ENCODE results near the gene FNDC10. TPM values are rescaled to one million over a fixed set of nuclear protein-coding genes. Genes with fewer than 3 reads are reported as not detected.
"Not testable (repeated sequence)": the region's sequence is repeated elsewhere in the genome, so short reads cannot be mapped to it uniquely, and the experiment has no call there.

The FNDC10 gene
- total RNA-seq: 0.96 and 2.1 TPM in 2 replicates
- 6.0 and 8.8 TPM in 2 replicates for polyA plus RNA-seq

DNA sequence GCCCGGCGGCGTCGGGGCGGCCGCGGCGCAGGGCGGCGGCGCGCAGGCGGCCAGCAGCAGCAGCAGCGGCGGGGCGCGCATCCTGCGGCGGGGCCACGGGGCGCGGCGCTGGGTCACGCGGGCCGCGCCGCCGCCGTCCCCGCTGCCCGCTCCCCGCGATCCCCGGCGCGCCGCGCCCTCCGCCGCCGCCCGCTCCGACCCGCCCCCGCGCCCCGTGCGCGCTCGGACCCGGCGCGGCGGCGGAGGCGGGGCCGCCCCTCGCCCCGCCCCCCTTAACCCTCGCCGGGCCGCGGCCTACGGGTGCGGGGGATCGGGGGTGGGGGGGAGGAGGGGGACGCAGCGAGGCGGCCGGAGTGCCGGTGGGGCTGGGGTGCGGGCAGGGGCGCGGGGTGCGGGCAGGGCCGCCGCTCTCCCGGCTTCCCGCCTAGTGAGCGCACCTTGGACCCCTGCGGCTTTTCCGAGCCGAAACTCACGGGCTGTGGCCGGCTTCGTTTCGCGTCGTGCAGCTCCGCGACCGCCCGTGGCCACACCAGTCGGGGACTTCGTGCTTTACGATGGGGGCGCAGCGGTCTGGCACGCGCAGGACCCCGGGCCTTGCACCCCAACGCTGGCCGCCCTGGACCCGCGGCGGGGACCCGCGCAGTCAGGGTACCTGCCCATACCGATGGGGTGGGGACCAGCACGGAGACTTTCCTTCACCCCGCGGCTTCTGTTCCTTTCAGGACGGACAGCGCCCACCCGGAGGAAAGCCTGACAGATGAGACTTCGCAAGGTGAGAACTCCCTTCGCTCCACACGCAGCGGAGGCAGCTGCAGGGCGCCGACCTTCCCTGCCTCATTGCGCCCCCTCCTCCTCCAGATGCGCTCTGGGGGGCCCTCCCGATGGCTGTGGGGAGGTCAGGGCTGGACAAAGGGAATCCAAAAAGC is at the start of gene FNDC10:
Gene FNDC10 (minus strand): TSS at position 201 of the 926 bp plus-strand sequence. CDS start 120 bp downstream, at position 81.
- Histone ChIP-seq H3K4me2 (peak within 1 kb of the TSS; percentile 91), H2AFZ (no peak within 1 kb of the TSS), H3K4me1 (ENCODE audit: insufficient read depth) (peaks cover 3% of the 10 kb centered on the region), H3K9me3 (ENCODE audit: low read depth) (no peaks in the 10 kb centered on the region), H3K27me3 (peaks cover 71% of the 10 kb centered on the region), H3K4me3 (peak within 1 kb of the TSS; percentile 33), H3K27ac (no peak within 1 kb of the TSS), H4K20me1 (ENCODE audit: insufficient read depth, poor library complexity, severe bottlenecking) (no peaks in the 10 kb centered on the region), H3K9me2 (replicated peaks; ENCODE audit: insufficient read depth) (no peaks in the 10 kb centered on the region), H3K36me3 (replicated peaks; ENCODE audit: insufficient read depth, low read depth) (no peaks in the 10 kb centered on the region), H3K79me2 (no peaks in the 10 kb centered on the region)
- 8% methylated on average over 38 of the region's 125 CpGs for WGBS (ENCODE audit: low lambda C conversion rate, missing lambda C conversion rate)
- TF ChIP-seq, protein P1, sequence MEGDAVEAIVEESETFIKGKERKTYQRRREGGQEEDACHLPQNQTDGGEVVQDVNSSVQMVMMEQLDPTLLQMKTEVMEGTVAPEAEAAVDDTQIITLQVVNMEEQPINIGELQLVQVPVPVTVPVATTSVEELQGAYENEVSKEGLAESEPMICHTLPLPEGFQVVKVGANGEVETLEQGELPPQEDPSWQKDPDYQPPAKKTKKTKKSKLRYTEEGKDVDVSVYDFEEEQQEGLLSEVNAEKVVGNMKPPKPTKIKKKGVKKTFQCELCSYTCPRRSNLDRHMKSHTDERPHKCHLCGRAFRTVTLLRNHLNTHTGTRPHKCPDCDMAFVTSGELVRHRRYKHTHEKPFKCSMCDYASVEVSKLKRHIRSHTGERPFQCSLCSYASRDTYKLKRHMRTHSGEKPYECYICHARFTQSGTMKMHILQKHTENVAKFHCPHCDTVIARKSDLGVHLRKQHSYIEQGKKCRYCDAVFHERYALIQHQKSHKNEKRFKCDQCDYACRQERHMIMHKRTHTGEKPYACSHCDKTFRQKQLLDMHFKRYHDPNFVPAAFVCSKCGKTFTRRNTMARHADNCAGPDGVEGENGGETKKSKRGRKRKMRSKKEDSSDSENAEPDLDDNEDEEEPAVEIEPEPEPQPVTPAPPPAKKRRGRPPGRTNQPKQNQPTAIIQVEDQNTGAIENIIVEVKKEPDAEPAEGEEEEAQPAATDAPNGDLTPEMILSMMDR (IDR thresholded peaks at IDR 0.05; ENCODE audit: poor library complexity): no peak
- peak; percentile 56 for TF ChIP-seq EZH2 (IDR thresholded peaks at IDR 0.05; ENCODE audit: borderline replicate concordance)
- peak; percentile 32 for DNase-seq (ENCODE audit: low spot score)

GRCh38 chr1:1648265-1648664 is 48.3 kb upstream of the FNDC10 start:
- H3K27ac ChIP-seq: not testable (repeated sequence)

GRCh38 chr1:1647567-1648241 is 47.8 kb upstream of the FNDC10 start:
- not testable (repeated sequence) for H3K27ac ChIP-seq; DNase-seq (ENCODE audit: low spot score); H3K4me2 ChIP-seq; H2AFZ ChIP-seq; H4K20me1 ChIP-seq (ENCODE audit: insufficient read depth, poor library complexity, severe bottlenecking); H3K36me3 ChIP-seq (replicated peaks; ENCODE audit: insufficient read depth, low read depth); H3K4me1 ChIP-seq (ENCODE audit: insufficient read depth); H3K4me3 ChIP-seq; H3K9me3 ChIP-seq (ENCODE audit: low read depth); H3K27me3 ChIP-seq; H3K79me2 ChIP-seq; H3K9me2 ChIP-seq (replicated peaks; ENCODE audit: insufficient read depth)
- WGBS (ENCODE audit: low lambda C conversion rate, missing lambda C conversion rate): 97% methylated on average over 17 of the region's 17 CpGs

More at GRCh38 chr1:1648265-1648664, 48.3 kb upstream of the FNDC10 start:
- not testable (repeated sequence) for H3K4me2 ChIP-seq; H3K79me2 ChIP-seq; H4K20me1 ChIP-seq (ENCODE audit: insufficient read depth, poor library complexity, severe bottlenecking); H3K9me2 ChIP-seq (replicated peaks; ENCODE audit: insufficient read depth); H3K4me3 ChIP-seq; H2AFZ ChIP-seq; DNase-seq (ENCODE audit: low spot score); H3K4me1 ChIP-seq (ENCODE audit: insufficient read depth); H3K36me3 ChIP-seq (replicated peaks; ENCODE audit: insufficient read depth, low read depth); H3K9me3 ChIP-seq (ENCODE audit: low read depth); H3K27me3 ChIP-seq
- WGBS (ENCODE audit: low lambda C conversion rate, missing lambda C conversion rate): 91% methylated on average over 11 of the region's 11 CpGs

DNA sequence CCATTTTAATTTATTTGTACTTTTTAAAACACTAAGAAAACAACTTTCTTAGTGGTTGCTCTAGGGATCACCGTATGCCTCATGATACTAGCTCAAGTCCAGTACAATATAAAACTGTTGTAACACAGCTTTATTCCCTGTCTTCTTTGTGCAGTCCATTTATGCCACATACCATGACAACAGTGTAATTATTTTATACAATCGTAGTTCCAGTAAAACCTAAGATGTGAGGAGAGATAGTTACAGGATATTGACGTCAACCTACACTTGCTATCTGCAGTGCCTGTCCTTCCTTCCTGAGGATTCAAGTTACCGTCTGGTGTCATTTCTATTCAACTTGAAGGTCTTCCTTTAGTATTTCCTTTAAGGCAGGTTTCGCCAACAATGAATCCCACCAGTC is 46.4 kb upstream of the FNDC10 start:
- H3K9me3 ChIP-seq (ENCODE audit: low read depth); H3K79me2 ChIP-seq; H3K9me2 ChIP-seq (replicated peaks; ENCODE audit: insufficient read depth); H3K36me3 ChIP-seq (replicated peaks; ENCODE audit: insufficient read depth, low read depth); H3K4me1 ChIP-seq (ENCODE audit: insufficient read depth); H3K4me3 ChIP-seq; H3K27me3 ChIP-seq; DNase-seq (ENCODE audit: low spot score); H3K27ac ChIP-seq; H4K20me1 ChIP-seq (ENCODE audit: insufficient read depth, poor library complexity, severe bottlenecking); H2AFZ ChIP-seq; H3K4me2 ChIP-seq: not testable (repeated sequence)
- 86% methylated on average over 5 of the region's 5 CpGs for WGBS (ENCODE audit: low lambda C conversion rate, missing lambda C conversion rate)

GRCh38 chr1:1640711-1641461 is 41.0 kb upstream of the FNDC10 start:
- H3K4me1 ChIP-seq (ENCODE audit: insufficient read depth): not testable (repeated sequence)

GRCh38 chr1:1640081-1640480 is 40.1 kb upstream of the FNDC10 start:
- not testable (repeated sequence) for H3K27ac ChIP-seq; H3K79me2 ChIP-seq; H3K9me2 ChIP-seq (replicated peaks; ENCODE audit: insufficient read depth); H3K36me3 ChIP-seq (replicated peaks; ENCODE audit: insufficient read depth, low read depth); H3K27me3 ChIP-seq; H3K4me3 ChIP-seq; H3K4me1 ChIP-seq (ENCODE audit: insufficient read depth); H2AFZ ChIP-seq; DNase-seq (ENCODE audit: low spot score); H4K20me1 ChIP-seq (ENCODE audit: insufficient read depth, poor library complexity, severe bottlenecking); H3K9me3 ChIP-seq (ENCODE audit: low read depth); H3K4me2 ChIP-seq
- 96% methylated on average over 13 of the region's 25 CpGs for WGBS (ENCODE audit: low lambda C conversion rate, missing lambda C conversion rate)

More at GRCh38 chr1:1640711-1641461, 41.0 kb upstream of the FNDC10 start:
- H3K4me3 ChIP-seq; H2AFZ ChIP-seq; H3K79me2 ChIP-seq; H3K27me3 ChIP-seq; H3K36me3 ChIP-seq (replicated peaks; ENCODE audit: insufficient read depth, low read depth); H3K27ac ChIP-seq; H3K9me3 ChIP-seq (ENCODE audit: low read depth); H3K9me2 ChIP-seq (replicated peaks; ENCODE audit: insufficient read depth); H3K4me2 ChIP-seq; H4K20me1 ChIP-seq (ENCODE audit: insufficient read depth, poor library complexity, severe bottlenecking); DNase-seq (ENCODE audit: low spot score): not testable (repeated sequence)
- 96% methylated on average over 32 of the region's 38 CpGs for whole genome bisulfite sequencing (ENCODE audit: low lambda C conversion rate, missing lambda C conversion rate)

- not testable (repeated sequence) for H2AFZ ChIP-seq; H3K27ac ChIP-seq; DNase-seq (ENCODE audit: low spot score); H3K4me2 ChIP-seq; H3K27me3 ChIP-seq; H3K79me2 ChIP-seq; H3K9me2 ChIP-seq (replicated peaks; ENCODE audit: insufficient read depth); H3K4me1 ChIP-seq (ENCODE audit: insufficient read depth); H4K20me1 ChIP-seq (ENCODE audit: insufficient read depth, poor library complexity, severe bottlenecking); H3K36me3 ChIP-seq (replicated peaks; ENCODE audit: insufficient read depth, low read depth); H3K4me3 ChIP-seq; H3K9me3 ChIP-seq (ENCODE audit: low read depth)
- WGBS (ENCODE audit: low lambda C conversion rate, missing lambda C conversion rate): 98% methylated on average over 16 of the region's 16 CpGs
These were observed 39.4 kb upstream of the FNDC10 start for GRCh38 chr1:1639368-1639767.

All from hepatocyte (in vitro differentiated cells).